Measurements from ENCODE around the gene ATP2A1.

The ATP2A1 gene

DNA sequence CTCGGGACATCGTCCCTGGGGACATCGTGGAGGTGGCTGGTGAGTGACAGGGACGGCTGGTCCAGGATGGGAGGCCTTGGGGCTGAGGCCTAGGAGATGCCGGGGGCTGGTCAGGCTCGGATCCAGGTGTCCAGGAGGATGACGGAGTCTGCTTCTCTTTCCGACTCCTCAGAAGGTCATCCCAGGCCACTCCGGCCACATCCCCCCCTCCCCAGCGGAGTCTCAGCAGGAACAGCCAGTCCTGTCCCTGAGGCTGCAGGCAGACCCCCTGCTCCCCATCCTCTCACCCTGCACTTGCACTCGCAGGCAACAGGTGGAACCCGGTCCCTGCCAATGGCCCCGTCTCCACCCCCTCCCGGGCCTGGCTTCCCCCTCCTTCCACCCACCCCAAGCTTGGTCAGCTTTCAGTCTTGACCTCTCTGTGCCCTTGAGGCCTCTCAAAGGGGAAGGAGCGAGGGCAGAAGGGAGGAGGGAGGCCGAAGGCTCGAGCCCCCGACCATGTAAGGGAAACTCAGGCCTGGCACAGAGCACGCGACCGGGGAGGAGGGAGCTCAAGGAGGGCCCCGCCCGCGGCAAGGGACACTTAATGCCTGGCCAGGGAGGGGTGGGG is 4.4 kb downstream of the ATP2A1 start:
- no peaks in the 10 kb centered on the region for H3F3A ChIP-seq (ENCODE audit: insufficient read depth, low read length)
- H2AFZ ChIP-seq (ENCODE audit: low read length), result no peak overlapping the region
- no peaks in the 10 kb centered on the region for H3K36me3 ChIP-seq (replicated peaks; ENCODE audit: insufficient read depth, low read length)
- H3K27me3 ChIP-seq (replicated peaks; ENCODE audit: insufficient read depth, low read length), result no peaks in the 10 kb centered on the region
- H3K27ac ChIP-seq (ENCODE audit: low read length), result no peak overlapping the region
- H3K79me2 ChIP-seq (ENCODE audit: low read length), result no peaks in the 10 kb centered on the region
- TF ChIP-seq, protein P1, sequence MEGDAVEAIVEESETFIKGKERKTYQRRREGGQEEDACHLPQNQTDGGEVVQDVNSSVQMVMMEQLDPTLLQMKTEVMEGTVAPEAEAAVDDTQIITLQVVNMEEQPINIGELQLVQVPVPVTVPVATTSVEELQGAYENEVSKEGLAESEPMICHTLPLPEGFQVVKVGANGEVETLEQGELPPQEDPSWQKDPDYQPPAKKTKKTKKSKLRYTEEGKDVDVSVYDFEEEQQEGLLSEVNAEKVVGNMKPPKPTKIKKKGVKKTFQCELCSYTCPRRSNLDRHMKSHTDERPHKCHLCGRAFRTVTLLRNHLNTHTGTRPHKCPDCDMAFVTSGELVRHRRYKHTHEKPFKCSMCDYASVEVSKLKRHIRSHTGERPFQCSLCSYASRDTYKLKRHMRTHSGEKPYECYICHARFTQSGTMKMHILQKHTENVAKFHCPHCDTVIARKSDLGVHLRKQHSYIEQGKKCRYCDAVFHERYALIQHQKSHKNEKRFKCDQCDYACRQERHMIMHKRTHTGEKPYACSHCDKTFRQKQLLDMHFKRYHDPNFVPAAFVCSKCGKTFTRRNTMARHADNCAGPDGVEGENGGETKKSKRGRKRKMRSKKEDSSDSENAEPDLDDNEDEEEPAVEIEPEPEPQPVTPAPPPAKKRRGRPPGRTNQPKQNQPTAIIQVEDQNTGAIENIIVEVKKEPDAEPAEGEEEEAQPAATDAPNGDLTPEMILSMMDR (IDR thresholded peaks at IDR 0.05; ENCODE audit: low read length), result no peak
- no peak for TF ChIP-seq EZH2phosphoT487 (IDR thresholded peaks at IDR 0.05; ENCODE audit: low read length)
- TF ChIP-seq EZH2 (optimal IDR thresholded peaks at IDR 0.05; ENCODE audit: low read depth, low read length), result no peak
- H3K4me1 ChIP-seq (ENCODE audit: low read length), result peaks cover 6% of the 10 kb centered on the region; the same call in 1 of the 2 replicates
- no peak overlapping the region for H3K9ac ChIP-seq (ENCODE audit: low read length)
- no peaks in the 10 kb centered on the region for H3K9me2 ChIP-seq (replicated peaks; ENCODE audit: insufficient read depth, low read length)
- no peaks in the 10 kb centered on the region for H4K20me1 ChIP-seq (ENCODE audit: insufficient read depth, low read length)
- DNase-seq, result no peak
- no peak overlapping the region for H3K4me2 ChIP-seq (ENCODE audit: low read depth, low read length)
- no peaks in the 10 kb centered on the region for H3K9me3 ChIP-seq (replicated peaks; ENCODE audit: insufficient read depth, low read length)
- H3K4me3 ChIP-seq (ENCODE audit: low read length), result no peak overlapping the region

DNA sequence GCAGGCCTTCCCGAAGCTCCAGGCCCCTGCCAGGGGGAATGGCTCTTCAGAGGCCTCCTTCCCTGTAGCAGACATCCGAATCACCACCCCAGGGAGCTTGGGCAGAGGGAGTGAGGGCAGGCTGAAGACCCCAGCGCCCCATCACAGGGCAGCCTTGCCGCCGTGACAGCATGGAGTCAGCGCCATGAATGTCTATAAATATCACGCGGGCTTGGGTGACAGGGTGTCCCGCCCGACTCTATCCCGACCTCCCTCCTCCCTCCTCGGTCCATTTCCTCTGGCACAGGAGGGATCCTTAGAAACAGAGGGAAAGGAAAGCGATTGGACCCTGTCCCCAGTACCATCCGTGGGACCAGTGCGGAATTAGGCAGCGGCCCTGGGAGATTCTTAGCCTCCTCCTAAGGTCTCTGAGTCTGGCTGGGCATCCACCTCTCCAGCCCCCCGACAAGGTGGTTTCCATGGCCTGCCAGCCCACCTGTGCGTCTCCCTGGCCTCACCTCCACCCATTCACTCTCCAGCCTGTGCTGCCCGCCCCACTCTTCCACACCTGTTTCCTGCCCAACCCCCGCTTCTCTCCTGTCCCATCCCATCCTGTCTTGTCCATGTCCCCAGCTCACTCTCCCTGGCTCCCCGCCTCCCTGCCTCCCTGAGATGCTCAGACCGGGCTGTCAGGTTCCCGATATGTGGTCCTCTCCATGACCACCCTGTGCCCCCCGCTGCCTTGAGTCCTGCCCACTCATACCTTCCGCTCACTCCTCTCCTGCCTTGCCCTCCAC is 5.1 kb downstream of the ATP2A1 start:
- H3K9me3 ChIP-seq (replicated peaks; ENCODE audit: insufficient read depth, low read length), result no peaks in the 10 kb centered on the region
- H3K9me2 ChIP-seq (replicated peaks; ENCODE audit: insufficient read depth, low read length), result no peaks in the 10 kb centered on the region
- no peaks in the 10 kb centered on the region for H3F3A ChIP-seq (ENCODE audit: insufficient read depth, low read length)
- TF ChIP-seq, protein P1 (IDR thresholded peaks at IDR 0.05; ENCODE audit: low read length), result no peak
- no peak for TF ChIP-seq EZH2phosphoT487 (IDR thresholded peaks at IDR 0.05; ENCODE audit: low read length)
- TF ChIP-seq EZH2 (optimal IDR thresholded peaks at IDR 0.05; ENCODE audit: low read depth, low read length), result no peak
- no peaks in the 10 kb centered on the region for H3K27me3 ChIP-seq (replicated peaks; ENCODE audit: insufficient read depth, low read length)
- H4K20me1 ChIP-seq (ENCODE audit: insufficient read depth, low read length), result no peaks in the 10 kb centered on the region
- H3K4me1 ChIP-seq (ENCODE audit: low read length), result peaks cover 6% of the 10 kb centered on the region; the same call in 1 of the 2 replicates
- DNase-seq, result no peak
- no peak overlapping the region for H3K9ac ChIP-seq (ENCODE audit: low read length)
- H3K27ac ChIP-seq (ENCODE audit: low read length), result no peak overlapping the region
- no peaks in the 10 kb centered on the region for H3K36me3 ChIP-seq (replicated peaks; ENCODE audit: insufficient read depth, low read length)
- H3K4me3 ChIP-seq (ENCODE audit: low read length), result no peak overlapping the region
- H2AFZ ChIP-seq (ENCODE audit: low read length), result no peak overlapping the region
- no peaks in the 10 kb centered on the region for H3K79me2 ChIP-seq (ENCODE audit: low read length)
- no peak overlapping the region for H3K4me2 ChIP-seq (ENCODE audit: low read depth, low read length)

DNA sequence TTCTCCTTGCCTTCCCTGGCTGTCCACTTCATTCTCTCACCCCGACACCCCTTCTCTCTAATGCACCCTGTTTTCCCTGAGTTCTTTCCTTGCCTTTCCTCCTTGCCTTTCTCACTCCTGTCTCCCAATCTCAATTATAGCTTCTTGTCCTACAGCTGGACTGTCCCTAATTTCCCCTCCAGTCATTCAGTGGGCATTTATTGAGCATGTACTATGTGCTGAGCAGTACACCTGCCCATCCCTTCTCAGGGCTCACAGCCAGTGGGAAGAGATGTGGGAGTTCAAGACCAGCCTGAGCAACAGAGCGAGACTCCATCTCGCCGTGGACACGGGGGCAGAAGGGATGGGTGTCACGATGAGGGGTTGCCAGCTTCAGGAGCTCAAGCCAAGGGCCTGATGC is 5.8 kb downstream of the ATP2A1 start:
- H3K36me3 ChIP-seq (replicated peaks; ENCODE audit: insufficient read depth, low read length), result no peaks in the 10 kb centered on the region
- no peak overlapping the region for H3K27ac ChIP-seq (ENCODE audit: low read length)
- no peak for TF ChIP-seq EZH2phosphoT487 (IDR thresholded peaks at IDR 0.05; ENCODE audit: low read length)
- TF ChIP-seq EZH2 (optimal IDR thresholded peaks at IDR 0.05; ENCODE audit: low read depth, low read length), result no peak
- TF ChIP-seq, protein P1 (IDR thresholded peaks at IDR 0.05; ENCODE audit: low read length), result no peak
- H3K9me2 ChIP-seq (replicated peaks; ENCODE audit: insufficient read depth, low read length), result no peaks in the 10 kb centered on the region
- no peaks in the 10 kb centered on the region for H3K79me2 ChIP-seq (ENCODE audit: low read length)
- no peak overlapping the region for H3K4me2 ChIP-seq (ENCODE audit: low read depth, low read length)
- no peak overlapping the region for H3K4me3 ChIP-seq (ENCODE audit: low read length)
- H3K4me1 ChIP-seq (ENCODE audit: low read length), result peaks cover 6% of the 10 kb centered on the region; the same call in 1 of the 2 replicates
- no peaks in the 10 kb centered on the region for H3F3A ChIP-seq (ENCODE audit: insufficient read depth, low read length)
- H4K20me1 ChIP-seq (ENCODE audit: insufficient read depth, low read length), result no peaks in the 10 kb centered on the region
- no peak overlapping the region for H3K9ac ChIP-seq (ENCODE audit: low read length)
- no peaks in the 10 kb centered on the region for H3K27me3 ChIP-seq (replicated peaks; ENCODE audit: insufficient read depth, low read length)
- H2AFZ ChIP-seq (ENCODE audit: low read length), result no peak overlapping the region
- DNase-seq, result no peak
- H3K9me3 ChIP-seq (replicated peaks; ENCODE audit: insufficient read depth, low read length), result no peaks in the 10 kb centered on the region

Measured in MM.1S (cell line).